Measurements from ENCODE around the gene SECISBP2L.

SECISBP2L gene

GRCh38 chr15:48964898-48965297 is 81.3 kb downstream of the SECISBP2L start:
- DNase-seq: no peak

- DNase-seq: no peak
Measured at GRCh38 chr15:48963524-48964113, 82.6 kb downstream of the SECISBP2L start, which contains the start of gene SHC4. Gene SHC4, minus strand, starts transcription at chr15:48963919. Its CDS starts 904 bp downstream, at chr15:48963015.

GRCh38 chr15:48962662-48963523 is 83.4 kb downstream of the SECISBP2L start:
- no peak for DNase-seq

GRCh38 chr15:48955967-48956366 is 90.3 kb downstream of the SECISBP2L start:
- no peak for DNase-seq

GRCh38 chr15:48955370-48955769 is 90.9 kb downstream of the SECISBP2L start:
- DNase-seq: no peak

- DNase-seq: no peak
Measured at GRCh38 chr15:48954538-48954937, 91.7 kb downstream of the SECISBP2L start.

GRCh38 chr15:48946840-48947187 is 99.4 kb downstream of the SECISBP2L start:
- no peak for DNase-seq

GRCh38 chr15:48946074-48946839 is 100.0 kb downstream of the SECISBP2L start:
- no peak for DNase-seq

GRCh38 chr15:48945386-48945785 is 100.9 kb downstream of the SECISBP2L start:
- no peak for DNase-seq

GRCh38 chr15:48941904-48942303 is 104.3 kb downstream of the SECISBP2L start:
- DNase-seq: no peak

- DNase-seq: no peak
Measured at GRCh38 chr15:48940508-48940907, 105.7 kb downstream of the SECISBP2L start.

GRCh38 chr15:48939648-48940047 is 106.6 kb downstream of the SECISBP2L start:
- DNase-seq: no peak

Measured in effector CD8-positive, alpha-beta T cell (primary cell).